Epithelial cell of prostate (primary cell): Measurements from ENCODE around the gene MSX2.

Source experiments
- DNase-seq: peaks from one replicate; pipeline ENCODE4 v3.0.0-alpha.2; 2011; ENCODE audit warnings: low read depth, low spot score
- H3K27ac ChIP-seq: fragments of 450-650 bp; 2 replicates; pipeline ENCODE4 v1.5.1; 2017; ENCODE audit warnings: mild to moderate bottlenecking

Gene MSX2

DNA sequence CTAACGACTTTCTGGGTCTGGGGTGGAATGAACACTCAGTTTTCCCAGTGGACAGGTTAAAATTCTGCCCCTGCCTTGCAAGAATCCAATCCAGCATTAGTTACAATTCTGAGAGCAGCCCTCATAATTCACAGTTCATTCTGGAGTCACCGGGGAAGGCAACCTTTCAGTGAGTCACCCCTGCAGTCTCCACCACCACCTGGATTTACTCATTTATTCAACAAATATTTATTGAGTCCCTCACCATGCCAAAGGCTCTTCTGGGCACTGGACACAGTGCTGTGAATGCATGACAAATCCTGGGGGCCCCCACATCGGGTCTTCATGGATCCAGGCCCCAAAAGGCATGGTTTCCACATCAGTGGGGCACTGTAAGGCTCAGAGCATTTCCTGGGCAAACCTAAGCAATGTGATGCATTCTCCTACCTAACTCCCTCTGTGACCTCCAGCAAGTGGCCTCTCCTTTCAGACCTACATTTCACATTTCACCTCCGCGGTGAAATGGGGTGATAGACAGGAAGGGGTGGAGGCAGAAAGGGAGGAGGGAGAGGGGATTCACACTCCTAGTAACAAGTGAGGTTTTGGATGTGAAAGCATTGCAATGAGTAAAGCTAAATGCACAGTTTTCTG, 6.4 kb upstream of the MSX2 start:
- no peak overlapping the region for H3K27ac ChIP-seq
- no peak for DNase-seq

DNA sequence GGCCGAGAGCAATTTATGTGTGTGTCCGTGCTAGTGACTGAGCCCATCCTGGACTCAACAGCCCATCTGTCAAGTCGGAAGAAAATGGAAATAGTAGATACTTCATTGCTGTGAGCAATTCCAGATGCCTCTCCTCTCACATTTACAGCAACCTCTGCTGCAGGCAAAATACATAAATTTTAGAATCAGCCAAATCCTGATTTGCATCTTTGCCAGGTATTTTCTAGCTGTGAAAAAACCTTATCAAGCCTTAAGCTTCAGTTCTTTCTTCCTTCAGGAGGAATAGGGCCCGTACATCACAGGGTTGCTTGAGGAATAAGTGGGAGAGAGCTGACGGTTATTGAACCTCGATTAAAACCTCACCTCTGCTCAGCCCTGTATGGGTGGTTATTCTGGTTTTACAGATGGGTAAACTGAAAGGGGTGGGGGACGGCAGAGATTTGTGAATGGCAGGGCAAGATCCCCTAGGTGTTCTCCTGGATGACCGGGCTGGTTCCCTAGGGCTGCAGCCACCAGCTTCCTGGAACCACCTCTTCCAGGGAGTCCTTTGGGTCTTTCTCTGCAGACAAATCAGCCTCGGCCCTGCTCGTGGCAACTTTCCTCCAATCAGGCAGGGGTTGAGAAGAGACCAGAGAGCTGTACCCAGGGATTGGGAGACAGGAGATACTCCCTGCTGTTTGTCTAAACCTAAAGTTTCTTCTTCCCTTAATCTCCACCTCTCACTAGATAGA, 5.3 kb upstream of the MSX2 start:
- no peak for DNase-seq
- no peak overlapping the region for H3K27ac ChIP-seq

DNA sequence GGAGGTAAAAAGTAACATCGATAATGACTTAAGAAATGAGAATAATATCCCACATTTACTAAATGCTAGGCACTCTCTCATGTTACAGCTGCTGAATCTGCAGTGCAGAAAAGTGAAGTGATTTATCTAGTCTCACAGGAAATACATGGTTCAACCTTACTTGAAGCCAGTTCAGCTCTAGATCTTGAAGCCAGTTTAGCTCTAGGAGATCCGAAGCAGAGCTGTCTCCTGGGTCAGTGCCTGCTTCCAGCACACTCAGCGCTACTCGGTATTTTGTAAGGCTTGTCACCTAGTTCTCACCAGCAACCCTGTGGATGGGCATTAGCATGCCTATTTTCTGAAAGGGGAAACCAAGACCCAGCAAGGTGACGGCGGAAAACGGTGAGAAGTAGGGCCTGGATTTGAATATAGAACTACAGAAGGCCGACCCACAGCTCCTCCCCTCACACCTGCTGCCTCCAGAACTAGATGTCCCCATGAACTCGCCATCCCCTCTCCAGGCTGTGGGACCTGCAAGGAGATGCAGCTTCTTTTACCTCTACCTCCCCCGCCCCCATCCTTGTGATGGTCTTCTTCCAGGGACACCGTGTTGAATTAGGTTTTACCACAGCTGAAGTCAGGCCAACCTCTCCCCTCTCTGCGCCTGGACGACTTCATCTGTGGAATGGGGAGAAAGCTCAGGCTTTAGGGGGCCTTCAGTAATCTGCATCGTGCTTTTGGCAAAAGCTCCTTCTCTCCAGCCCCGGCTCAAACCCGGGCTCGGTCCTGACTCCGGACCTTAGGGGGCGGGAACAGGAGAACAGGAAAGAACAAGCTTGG, 4.4 kb upstream of the MSX2 start:
- no peak for DNase-seq
- H3K27ac ChIP-seq: no peak overlapping the region

- H3K27ac ChIP-seq: no peak overlapping the region
- no peak for DNase-seq
Measured at GRCh38 chr5:174720612-174721529, 3.5 kb upstream of the MSX2 start.

DNA sequence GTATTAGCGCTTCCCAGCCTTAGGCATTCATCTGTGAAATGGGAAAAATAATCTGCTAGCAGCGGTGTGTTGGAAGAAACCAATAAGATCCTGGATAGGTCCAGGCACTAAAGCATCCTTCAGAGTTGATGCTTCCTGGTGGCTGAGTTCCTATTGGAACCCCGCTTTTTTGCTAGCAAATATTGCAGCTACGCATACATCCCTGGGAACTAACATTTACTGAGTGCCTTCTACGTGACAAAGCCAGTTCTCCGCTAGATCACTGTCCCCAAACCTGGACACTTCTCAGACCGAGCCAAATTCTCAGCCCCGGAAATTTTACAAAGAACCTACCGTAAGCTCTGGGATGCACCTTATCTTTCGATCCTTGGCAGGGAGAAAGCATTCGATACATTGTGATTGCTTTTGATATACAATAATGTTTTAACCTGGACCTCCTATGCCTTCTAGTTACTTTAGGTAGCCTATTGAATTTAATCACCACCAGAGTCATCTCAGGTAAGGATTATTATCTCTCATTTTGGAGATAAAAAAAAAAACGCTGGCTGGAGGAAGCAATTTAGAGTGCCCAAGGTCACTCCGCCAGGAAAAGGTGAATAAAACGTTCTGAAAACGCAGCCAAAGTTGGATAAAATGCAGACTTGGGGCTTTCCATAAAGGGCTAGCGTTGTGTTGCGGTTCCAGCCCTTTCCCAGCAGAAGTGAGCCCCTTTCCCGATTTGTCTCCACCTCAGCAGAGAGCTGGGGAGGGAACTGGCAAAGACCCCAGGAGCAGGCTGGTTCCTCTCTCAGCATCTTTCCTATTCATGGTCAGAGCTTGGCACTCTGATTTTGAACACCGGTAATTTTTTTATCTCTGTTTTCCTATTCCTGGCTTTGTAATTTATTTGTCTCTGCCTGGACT, 2.6 kb upstream of the MSX2 start:
- no peak overlapping the region for H3K27ac ChIP-seq
- no peak for DNase-seq

GRCh38 chr5:174722500-174722899, 1.9 kb upstream of the MSX2 start:
- no peak for DNase-seq
- H3K27ac ChIP-seq: no peak overlapping the region

DNA sequence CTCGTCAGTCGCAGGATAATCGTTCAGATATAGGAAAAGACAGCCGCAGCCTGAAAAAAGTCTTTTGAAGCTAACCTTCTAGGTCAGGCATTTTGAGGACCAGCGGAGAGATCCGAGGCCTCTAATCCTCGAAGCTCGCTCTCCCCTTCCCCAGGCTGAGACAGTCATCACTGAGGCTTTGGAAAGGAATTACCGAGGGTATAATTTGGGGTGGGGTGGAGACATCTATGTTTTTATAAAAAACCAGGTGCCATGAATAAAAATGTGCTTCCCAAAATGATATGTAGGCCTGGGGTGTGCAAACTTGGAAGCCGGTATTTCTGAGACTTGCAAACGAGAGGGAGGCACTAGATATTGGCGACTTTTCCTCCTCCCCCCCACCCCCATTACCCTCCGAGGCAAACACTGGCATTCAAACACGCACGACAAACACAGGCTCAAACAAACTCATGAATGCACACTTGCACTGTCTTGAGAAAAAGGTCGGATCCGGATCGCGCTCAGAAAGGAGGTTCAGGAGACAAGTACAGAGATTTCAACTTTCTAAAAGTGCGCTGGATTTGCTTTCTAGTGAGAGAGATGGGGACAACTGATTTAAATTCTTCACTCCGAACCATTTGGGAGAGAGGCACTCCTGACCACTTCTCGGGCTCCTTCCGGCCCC, 935 bp upstream of the MSX2 start:
- no peak overlapping the region for H3K27ac ChIP-seq
- no peak for DNase-seq

DNA sequence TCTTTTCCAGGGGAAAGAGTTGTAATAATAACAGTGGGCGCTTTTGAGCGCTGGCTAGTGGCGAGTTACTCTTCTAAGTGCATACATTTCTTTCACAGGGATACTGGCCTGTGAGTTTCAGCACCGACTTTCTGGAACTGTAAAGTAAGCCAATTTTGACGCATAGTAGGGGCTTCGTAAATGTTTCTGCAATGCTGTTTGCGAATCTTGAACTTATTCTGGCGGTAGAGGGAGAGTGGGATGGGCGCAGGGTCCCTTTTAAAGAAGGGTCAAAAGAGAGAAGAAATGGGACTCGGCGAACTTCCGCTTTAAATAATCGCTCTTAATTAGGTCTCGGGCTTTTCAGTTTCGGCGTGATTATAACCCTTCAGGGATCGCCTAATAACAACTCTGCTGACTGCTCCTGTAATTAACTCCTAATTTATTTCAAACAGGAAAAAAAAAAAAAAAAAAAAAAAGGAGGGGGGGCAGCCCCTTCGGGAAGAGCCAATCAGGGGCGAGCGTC, 351 bp upstream of the MSX2 start:
- no peak for DNase-seq
- peak overlapping the region; percentile 44 for H3K27ac ChIP-seq

DNA sequence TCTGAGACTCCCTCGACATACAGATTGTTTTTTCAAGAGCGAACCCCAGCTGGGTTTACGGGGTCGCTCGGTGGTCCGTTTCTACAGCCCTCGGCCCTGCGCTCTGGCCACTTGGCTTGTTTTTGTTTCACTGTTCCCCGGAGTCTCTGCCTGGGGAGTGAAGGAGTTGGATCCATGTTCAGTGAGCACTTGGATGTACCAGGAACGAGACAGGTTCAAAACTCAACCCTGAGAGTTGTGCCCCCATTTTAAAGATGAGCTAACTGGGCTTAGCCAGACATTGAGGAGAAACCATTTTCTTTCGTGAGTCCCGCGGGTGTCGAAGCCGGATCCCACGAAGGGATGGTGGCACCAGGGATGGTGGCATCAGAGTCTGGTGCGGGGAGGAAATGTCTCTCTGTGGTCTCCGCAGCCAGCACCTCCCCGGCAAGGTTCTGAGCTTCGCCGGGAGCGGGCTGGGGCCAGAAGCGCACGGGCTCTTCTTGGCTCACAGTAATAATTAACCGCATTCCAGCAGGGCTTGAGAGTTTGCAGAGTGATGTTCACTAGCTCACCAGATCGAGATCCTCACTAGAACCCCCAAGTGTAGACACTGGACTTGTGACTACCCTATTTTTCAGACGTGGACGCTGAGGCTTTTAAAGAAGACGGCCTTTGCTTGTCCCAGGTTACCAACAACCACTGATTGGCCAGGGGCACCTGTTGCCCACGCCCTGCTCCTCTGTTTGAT, 1.0 kb downstream of the MSX2 start:
- no peak for DNase-seq
- no peak overlapping the region for H3K27ac ChIP-seq

DNA sequence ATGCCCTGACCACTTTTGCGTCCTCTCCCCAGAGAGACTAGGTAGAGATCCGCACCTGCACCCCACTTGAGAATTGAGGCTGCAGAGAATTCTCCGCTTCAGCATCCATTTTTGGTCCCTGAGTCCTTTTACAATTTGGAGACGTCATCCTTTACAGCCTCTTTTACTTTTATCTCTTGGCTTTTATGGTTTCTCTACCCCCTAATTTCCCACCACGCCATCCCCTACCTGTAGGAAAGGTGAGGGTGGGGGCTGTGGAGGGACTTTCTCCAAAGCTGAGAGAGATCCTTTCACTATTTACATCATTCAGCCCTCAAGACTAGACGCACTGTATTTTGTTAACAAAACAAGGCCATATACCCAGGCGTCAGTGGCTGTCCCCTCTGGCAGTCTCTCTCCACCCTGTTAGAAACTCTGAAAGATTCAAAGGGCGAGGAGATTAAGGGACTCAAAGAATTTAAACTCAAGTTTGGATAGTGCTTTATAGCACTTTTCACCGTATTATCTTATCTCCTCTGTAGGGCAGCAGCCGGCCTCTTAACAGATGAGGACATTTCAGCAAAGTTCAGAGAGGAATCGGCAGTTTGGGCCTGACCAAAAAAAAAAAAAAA, 1.7 kb downstream of the MSX2 start:
- no peak for DNase-seq
- no peak overlapping the region for H3K27ac ChIP-seq

DNA sequence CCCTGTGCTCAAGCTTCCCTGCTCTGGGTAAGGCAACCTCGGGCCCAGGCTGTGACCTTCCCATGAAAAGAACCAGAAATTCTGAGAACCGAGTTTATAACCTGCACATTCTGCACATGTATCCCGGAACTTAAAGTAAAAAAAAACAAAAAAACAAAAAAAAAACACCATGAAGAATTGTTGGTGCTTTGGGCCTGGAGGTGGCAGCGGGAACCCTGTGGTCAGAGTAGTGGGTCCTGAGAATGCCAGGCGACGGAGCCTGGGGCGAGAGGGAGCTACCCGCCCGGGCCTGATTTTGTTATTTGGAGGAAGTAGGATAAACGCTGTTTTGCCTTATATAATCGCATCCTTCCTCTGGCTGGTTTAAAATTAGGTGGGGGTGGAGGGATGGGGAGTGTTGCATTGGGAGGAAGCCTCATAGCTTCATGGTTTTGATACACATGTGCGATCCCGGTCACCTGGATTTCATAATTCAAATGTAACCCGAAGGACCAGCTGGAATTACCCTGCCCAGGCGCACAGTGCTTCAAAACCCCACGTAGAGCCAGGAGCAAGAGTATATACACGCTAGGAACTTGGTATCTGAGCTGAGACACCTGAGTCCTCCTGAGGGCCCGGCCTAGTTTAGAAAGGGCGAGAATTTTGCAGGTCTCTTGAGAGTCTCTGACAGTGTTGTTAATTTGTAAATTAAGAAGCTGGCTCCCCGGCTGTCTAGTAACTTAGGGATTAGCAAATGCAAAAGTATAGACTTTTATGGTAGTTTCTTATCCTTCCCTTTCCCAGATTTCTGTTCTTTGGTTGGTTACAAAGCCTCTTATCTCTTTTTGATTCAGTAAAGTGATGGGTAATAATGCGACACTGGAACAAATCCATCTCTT, 2.8 kb downstream of the MSX2 start:
- DNase-seq: no peak

DNA sequence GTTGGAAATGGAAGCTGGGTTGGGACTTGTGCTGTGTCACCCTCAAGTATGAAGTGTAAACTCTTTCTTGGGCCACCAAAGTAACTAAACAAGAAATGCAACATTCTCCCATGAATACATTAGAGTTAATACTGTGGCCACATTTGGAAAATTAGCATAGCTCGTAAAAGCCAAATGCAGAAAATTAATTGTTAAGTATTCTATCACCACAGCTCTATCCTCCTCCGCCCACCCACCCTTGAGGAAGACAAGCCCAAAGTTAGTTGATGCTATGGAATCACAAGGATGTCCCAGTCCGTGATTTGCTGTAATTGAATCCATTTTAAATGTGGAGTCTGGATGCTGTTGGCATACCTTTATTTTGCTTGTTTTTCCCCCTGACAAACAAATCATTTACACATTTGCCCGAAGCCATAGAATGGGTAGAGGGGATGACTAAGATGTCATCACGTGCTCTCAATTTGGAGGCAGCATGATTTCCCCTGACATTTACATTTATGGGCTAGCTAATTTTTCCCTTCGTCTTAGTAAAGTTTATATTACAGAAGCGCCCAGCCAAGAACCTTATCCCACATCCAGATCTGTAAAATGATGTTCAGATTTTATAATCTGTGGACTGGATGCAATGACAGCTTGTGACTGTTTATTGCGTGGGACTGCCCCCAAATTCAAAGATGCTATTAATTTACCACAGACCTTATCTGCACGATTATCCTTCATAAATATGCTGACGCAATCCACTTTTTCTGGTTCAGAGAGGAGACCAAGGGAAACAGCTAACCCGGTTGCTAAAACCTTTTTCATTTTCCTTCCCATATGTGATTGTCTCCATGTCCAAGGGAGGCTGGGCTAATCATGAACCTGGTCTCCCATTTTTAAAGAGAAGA, 3.7 kb downstream of the MSX2 start:
- no peak overlapping the region for H3K27ac ChIP-seq
- no peak for DNase-seq

More for the DNA sequence above, 2.8 kb downstream of the MSX2 start:
- H3K27ac ChIP-seq: no peak overlapping the region

DNA sequence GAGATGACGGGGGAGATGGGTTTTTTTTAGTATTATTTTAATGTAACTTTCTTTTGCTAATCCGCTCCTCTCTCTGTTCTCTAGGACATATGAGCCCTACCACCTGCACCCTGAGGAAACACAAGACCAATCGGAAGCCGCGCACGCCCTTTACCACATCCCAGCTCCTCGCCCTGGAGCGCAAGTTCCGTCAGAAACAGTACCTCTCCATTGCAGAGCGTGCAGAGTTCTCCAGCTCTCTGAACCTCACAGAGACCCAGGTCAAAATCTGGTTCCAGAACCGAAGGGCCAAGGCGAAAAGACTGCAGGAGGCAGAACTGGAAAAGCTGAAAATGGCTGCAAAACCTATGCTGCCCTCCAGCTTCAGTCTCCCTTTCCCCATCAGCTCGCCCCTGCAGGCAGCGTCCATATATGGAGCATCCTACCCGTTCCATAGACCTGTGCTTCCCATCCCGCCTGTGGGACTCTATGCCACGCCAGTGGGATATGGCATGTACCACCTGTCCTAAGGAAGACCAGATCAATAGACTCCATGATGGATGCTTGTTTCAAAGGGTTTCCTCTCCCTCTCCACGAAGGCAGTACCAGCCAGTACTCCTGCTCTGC, 4.8 kb downstream of the MSX2 start:
- no peak for DNase-seq
- H3K27ac ChIP-seq: no peak overlapping the region

DNA sequence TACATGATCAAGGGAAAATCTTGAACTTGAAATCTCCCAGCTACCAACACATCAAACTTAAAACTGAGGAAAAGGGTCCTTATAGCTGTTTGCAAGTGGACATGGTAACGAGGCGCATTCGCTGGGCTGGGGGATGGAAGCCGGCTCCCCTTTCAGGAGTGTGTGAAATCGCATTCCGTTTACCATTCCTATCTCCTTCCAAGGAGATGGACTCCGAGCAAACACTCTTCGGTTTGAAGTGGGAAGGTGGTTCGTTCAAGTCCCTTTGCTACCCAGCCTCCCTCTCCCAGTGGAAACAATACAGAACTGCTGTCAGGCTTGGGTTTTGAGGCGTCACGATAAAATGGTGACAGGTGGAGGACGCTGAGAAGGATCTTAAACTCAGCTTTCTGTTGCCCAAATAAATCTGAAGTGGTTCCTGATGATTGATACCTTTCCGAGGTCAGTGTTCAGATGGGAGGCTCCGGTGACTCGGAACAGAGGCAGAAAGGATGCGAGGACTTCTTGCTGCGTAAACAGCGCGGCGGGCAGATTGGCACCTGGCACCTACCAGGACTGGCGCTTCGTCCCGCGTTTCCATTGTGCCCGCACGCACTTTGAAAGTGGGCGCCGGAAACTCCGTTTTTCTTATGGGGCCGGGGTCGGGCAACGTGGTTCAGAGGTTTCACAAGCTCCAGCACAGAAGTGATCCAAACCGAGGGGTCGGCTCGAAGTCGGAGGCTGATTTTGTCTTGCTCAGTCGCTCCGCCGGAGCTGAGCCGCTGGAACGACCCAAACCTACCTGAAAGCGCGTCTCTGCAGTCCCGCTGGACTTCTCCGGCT, 7.0 kb downstream of the MSX2 start:
- no peak overlapping the region for H3K27ac ChIP-seq
- no peak for DNase-seq
